OCI-M2 (cell line): Measurements from ENCODE around the gene LRRC28.
"Not testable (repeated sequence)": the region's sequence is repeated elsewhere in the genome, so short reads cannot be mapped to it uniquely, and the experiment has no call there.

Source experiments
- DNase-seq: peaks from one replicate; lab custom pipeline; 2025; ENCODE audit not compliant: unreplicated experiment; lab: John Stamatoyannopoulos, UW

Gene LRRC28

GRCh38 chr15:99390667-99391066 lies 139.4 kb downstream of the LRRC28 start:
- DNase-seq, result no peak

- DNase-seq, result no peak
These were observed 142.4 kb downstream of the LRRC28 start for GRCh38 chr15:99393641-99394040.

GRCh38 chr15:99396375-99396774 lies 145.1 kb downstream of the LRRC28 start:
- no peak for DNase-seq

- DNase-seq, result no peak
These were observed 147.8 kb downstream of the LRRC28 start for GRCh38 chr15:99399061-99399460.

GRCh38 chr15:99399618-99400017 lies 148.3 kb downstream of the LRRC28 start:
- DNase-seq, result no peak

GRCh38 chr15:99401216-99401615 lies 149.9 kb downstream of the LRRC28 start:
- DNase-seq, result not testable (repeated sequence)

- DNase-seq, result no peak
These were observed 150.9 kb downstream of the LRRC28 start for GRCh38 chr15:99402014-99402729.

- no peak for DNase-seq
These were observed 152.3 kb downstream of the LRRC28 start for GRCh38 chr15:99403597-99403996.

- no peak for DNase-seq
These were observed 153.2 kb downstream of the LRRC28 start for GRCh38 chr15:99404454-99404853.

- DNase-seq, result no peak
These were observed 154.8 kb downstream of the LRRC28 start for GRCh38 chr15:99406120-99406519.

GRCh38 chr15:99406716-99407487 lies 155.6 kb downstream of the LRRC28 start:
- DNase-seq, result no peak

- no peak for DNase-seq
These were observed 156.4 kb downstream of the LRRC28 start for GRCh38 chr15:99407716-99408115.

- no peak for DNase-seq
These were observed 157.2 kb downstream of the LRRC28 start for GRCh38 chr15:99408236-99409096.

- DNase-seq, result no peak
These were observed 157.8 kb downstream of the LRRC28 start for GRCh38 chr15:99409097-99409473.

GRCh38 chr15:99409560-99409959 lies 158.3 kb downstream of the LRRC28 start:
- DNase-seq, result no peak

GRCh38 chr15:99410477-99410876 lies 159.2 kb downstream of the LRRC28 start:
- DNase-seq, result no peak

- DNase-seq, result no peak
These were observed 160.0 kb downstream of the LRRC28 start for GRCh38 chr15:99411234-99411633.

- DNase-seq, result no peak
These were observed 160.8 kb downstream of the LRRC28 start for GRCh38 chr15:99412082-99412481.

- DNase-seq, result no peak
These were observed 161.3 kb downstream of the LRRC28 start for GRCh38 chr15:99412626-99413025.

- DNase-seq, result no peak
These were observed 162.9 kb downstream of the LRRC28 start for GRCh38 chr15:99413955-99414754.
